Endothelial cell of hepatic sinusoid (primary cell): ENCODE measurements around the gene MRTFA.
"Not testable (repeated sequence)": the region's sequence is repeated elsewhere in the genome, so short reads cannot be mapped to it uniquely, and the experiment has no call there.

ENCODE experiments used
- in situ Hi-C: cut with HindIII; loops from 2 replicates; pipeline ENCODE4 v1.10.0; 2017; ENCODE audit warnings: low sequenced_read_pairs

MRTFA gene

DNA sequence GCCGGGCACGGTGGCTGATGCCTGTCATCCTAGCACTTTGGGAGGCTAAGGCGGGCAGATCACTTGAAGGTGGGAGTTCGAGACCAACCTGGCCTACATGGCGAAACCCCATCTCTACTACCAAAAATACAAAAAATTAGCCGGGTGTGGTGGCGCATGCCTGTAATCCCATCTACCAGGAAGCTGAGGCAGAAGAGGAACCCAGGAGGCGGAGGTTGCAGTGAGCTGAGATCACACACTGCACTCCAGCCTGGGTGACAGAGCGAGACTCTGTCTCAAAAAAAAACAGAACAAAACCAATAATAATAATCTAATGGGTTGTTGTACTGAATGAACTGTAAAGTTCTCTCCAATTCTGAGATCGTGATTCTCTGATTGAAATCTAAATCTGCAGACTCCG lies 258.1 kb downstream of the MRTFA start:
- in situ Hi-C loops = not testable (repeated sequence)

- in situ Hi-C loops = no loop called here
Observed at GRCh38 chr22:40377931-40378330, 258.6 kb downstream of the MRTFA start.

DNA sequence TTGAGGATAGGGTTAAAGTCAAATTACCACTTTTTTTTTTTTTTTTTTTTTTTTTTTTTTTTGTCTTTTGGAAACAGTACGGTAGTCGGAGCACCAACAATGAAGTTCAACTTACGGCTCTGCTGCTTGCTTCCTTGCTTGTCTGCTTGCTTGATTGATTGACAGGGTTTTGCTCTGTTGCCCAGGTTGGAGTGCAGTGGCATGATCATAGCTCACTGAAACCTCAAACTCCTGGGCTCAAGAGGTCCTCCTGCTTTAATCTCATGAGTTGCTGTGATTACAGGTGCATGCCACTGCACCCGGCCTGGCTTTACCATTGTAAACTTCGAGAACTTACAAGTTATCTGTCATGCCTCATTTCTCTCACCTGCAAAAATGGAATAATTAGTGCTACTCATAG lies 260.4 kb downstream of the MRTFA start:
- in situ Hi-C loops = no loop called here

- in situ Hi-C loops = loop anchor here (5.0 kb wide), 1 partner anchor 98 kb away; no protein-coding TSS in a partner anchor
Observed at GRCh38 chr22:40374567-40374966, 262.0 kb downstream of the MRTFA start.

DNA sequence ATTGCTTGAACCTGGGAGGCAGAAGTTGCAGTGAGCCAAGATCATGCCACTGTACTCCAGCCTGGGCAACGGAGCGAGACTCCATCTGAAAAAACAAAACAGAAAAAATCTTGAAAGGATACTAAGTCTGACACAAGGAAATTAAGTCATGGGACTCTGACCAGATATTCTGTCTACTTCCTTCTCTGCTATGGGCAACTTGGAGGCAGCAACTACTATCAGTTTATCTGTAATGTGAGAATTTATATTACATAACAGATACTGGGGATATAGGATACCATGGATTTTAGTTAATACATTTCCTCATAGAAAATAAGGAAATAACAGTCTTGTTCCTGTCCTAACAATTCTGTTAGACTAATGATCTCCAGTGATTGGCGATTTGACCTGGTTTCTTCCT lies 267.7 kb downstream of the MRTFA start:
- in situ Hi-C loops = loop anchor here (5.0 kb wide), 1 partner anchor 182 kb away; no protein-coding TSS in a partner anchor

- in situ Hi-C loops = loop anchor here (5.0 kb wide), 1 partner anchor 181 kb away; no protein-coding TSS in a partner anchor
Observed at GRCh38 chr22:40368016-40368415, 268.5 kb downstream of the MRTFA start.

DNA sequence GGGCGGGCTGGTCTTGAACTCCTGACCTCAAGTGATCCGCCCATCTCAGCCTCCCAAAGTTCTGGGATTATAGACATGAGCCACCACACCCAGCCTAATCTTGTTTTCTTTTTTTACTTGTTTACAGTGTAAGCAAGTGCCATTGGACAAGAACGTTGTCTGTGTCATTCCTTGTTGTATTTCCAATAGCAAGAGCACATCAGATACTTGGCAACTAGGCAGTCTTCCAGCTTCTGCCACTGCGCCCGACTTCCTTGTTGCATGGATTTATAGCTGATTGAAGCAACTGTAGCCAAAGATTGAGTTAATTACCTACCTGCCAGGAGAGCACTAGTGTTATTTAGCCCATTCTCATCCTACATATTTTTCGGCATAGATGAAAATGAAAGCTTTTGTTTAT lies 269.2 kb downstream of the MRTFA start:
- in situ Hi-C loops = loop anchor here (5.0 kb wide), 1 partner anchor 180 kb away; no protein-coding TSS in a partner anchor

- in situ Hi-C loops = loop anchor here (5.0 kb wide), 1 partner anchor 179 kb away; no protein-coding TSS in a partner anchor
Observed at GRCh38 chr22:40366068-40366467, 270.5 kb downstream of the MRTFA start.

DNA sequence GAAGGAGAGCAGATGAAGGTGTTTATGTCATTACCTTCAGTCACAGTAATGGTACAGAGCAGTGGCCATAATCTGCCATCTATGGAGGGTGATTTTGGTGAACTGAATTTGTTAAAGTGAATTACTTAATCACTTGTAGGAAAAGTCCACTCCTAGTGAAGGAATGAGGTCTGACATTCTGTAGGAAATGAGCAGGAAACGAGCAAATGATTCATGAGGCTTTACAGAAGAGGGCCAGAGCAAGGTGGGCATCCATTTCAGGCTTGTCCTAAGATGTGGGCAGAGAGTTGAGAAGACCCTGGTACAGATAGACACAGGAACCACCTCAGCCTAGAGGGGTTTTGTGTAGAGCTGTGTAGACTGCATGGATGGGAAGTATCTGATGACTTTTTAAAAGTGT lies 272.1 kb downstream of the MRTFA start:
- in situ Hi-C loops = loop anchor here (5.0 kb wide), 1 partner anchor 67 kb away; no protein-coding TSS in a partner anchor

DNA sequence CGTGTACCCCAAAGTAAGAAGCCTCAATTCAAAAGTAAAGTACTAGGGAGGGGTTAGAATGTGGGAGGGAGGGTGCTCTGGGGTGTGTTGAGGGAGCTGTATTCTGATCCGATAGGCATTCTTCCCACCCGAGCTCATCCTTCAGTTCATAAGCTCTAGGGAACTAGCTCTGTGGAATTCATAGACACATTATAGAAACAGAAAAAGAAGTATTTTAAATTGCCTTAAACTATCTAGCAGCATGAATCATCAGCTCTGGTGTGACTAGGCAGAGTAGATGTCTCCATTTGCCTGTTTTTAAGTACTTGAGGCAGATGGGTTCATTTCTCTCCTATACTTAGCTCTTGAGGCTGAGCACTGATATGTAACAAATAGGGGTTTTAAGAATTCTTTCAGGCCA lies 273.5 kb downstream of the MRTFA start:
- in situ Hi-C loops = loop anchor here (5.0 kb wide), 1 partner anchor 66 kb away; no protein-coding TSS in a partner anchor

DNA sequence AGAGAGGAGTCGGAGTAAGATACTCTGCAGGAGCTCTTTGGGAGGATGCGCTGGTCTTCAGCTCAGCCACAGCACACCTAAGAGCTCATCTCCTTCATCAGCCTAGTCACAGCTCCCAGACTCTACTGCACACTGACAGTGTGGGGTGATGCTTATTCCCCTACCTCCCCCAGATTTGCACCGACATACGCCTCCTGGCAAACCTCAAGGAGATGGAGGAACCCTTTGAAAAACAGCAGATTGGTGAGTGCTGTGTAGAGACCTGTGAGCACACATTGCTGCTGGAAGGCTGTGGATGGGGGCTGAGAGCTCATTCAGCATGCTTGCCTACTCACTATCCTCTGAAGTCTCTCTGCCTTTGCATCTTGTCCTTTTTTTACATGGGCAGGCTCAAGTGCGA lies 275.4 kb downstream of the MRTFA start:
- in situ Hi-C loops = loop anchor here (5.0 kb wide), 1 partner anchor 64 kb away; no protein-coding TSS in a partner anchor
